ENCODE results near the gene MRPL55.
A peak's percentile ranks its signal among the peaks of the same experiment; 100 is the strongest.

MRPL55 gene

GRCh38 chr1:228081144-228081543, 28.0 kb downstream of the MRPL55 start:
- TF ChIP-seq CTCF (IDR thresholded peaks at IDR 0.05; ENCODE audit: control insufficient read depth, insufficient read depth, low read depth, low read length, missing control alignments) = no peak
- peak overlapping the region; percentile 93 for H3K4me3 ChIP-seq (ENCODE audit: control insufficient read depth, low read depth, low read length)
- no peak for DNase-seq (ENCODE audit: low read depth)

- no peak for DNase-seq (ENCODE audit: low read depth)
- TF ChIP-seq CTCF (IDR thresholded peaks at IDR 0.05; ENCODE audit: control insufficient read depth, insufficient read depth, low read depth, low read length, missing control alignments) = no peak
- no peak overlapping the region for H3K4me3 ChIP-seq (ENCODE audit: control insufficient read depth, low read depth, low read length)
Measured at GRCh38 chr1:228079601-228080263, 29.4 kb downstream of the MRPL55 start.

- DNase-seq (ENCODE audit: low read depth) = no peak
- no peak overlapping the region for H3K4me3 ChIP-seq (ENCODE audit: control insufficient read depth, low read depth, low read length)
- TF ChIP-seq CTCF (IDR thresholded peaks at IDR 0.05; ENCODE audit: control insufficient read depth, insufficient read depth, low read depth, low read length, missing control alignments) = no peak
Measured at GRCh38 chr1:228079013-228079412, 30.1 kb downstream of the MRPL55 start.

- no peak overlapping the region for H3K4me3 ChIP-seq (ENCODE audit: control insufficient read depth, low read depth, low read length)
- no peak for TF ChIP-seq CTCF (IDR thresholded peaks at IDR 0.05; ENCODE audit: control insufficient read depth, insufficient read depth, low read depth, low read length, missing control alignments)
- no peak for DNase-seq (ENCODE audit: low read depth)
Measured at GRCh38 chr1:228077565-228078330, 31.4 kb downstream of the MRPL55 start.

- TF ChIP-seq CTCF (IDR thresholded peaks at IDR 0.05; ENCODE audit: control insufficient read depth, insufficient read depth, low read depth, low read length, missing control alignments) = no peak
- no peak for DNase-seq (ENCODE audit: low read depth)
Measured at GRCh38 chr1:228076796-228077430, 32.2 kb downstream of the MRPL55 start.

GRCh38 chr1:228075801-228076271, 33.3 kb downstream of the MRPL55 start:
- no peak for TF ChIP-seq CTCF (IDR thresholded peaks at IDR 0.05; ENCODE audit: control insufficient read depth, insufficient read depth, low read depth, low read length, missing control alignments)
- DNase-seq (ENCODE audit: low read depth) = no peak
- H3K4me3 ChIP-seq (ENCODE audit: control insufficient read depth, low read depth, low read length) = no peak overlapping the region

More at GRCh38 chr1:228076796-228077430, 32.2 kb downstream of the MRPL55 start:
- H3K4me3 ChIP-seq (ENCODE audit: control insufficient read depth, low read depth, low read length) = no peak overlapping the region
